ENCODE results near the gene PI4K2B. TPM values are rescaled to one million over a fixed set of nuclear protein-coding genes. Genes with fewer than 3 reads are reported as not detected.
"Not testable (repeated sequence)": the region's sequence is repeated elsewhere in the genome, so short reads cannot be mapped to it uniquely, and the experiment has no call there.

The PI4K2B gene
- total and polyA plus RNA-seq, 2 experiments from 2014 or later, result 11.8 to 44.1 TPM

- H3K79me2 ChIP-seq, result peaks cover 44% of the 10 kb centered on the region
- no peaks in the 10 kb centered on the region for H4K20me1 ChIP-seq (ENCODE audit: insufficient read depth, poor library complexity, severe bottlenecking)
- H3K4me3 ChIP-seq, result peak overlapping the region; percentile 58
- peak overlapping the region; percentile 57 for H2AFZ ChIP-seq
- TF ChIP-seq EZH2phosphoT487 (IDR thresholded peaks at IDR 0.05; ENCODE audit: low read depth, severe bottlenecking, unreplicated experiment) (no peak), CTCF (IDR thresholded peaks at IDR 0.05; ENCODE audit: poor library complexity) (peak; percentile 42)
- no peaks in the 10 kb centered on the region for H3K9me3 ChIP-seq (ENCODE audit: low read depth)
- H3K27ac ChIP-seq, result peak overlapping the region; percentile 98
- H3K36me3 ChIP-seq (replicated peaks; ENCODE audit: insufficient read depth, low read depth), result no peaks in the 10 kb centered on the region
- H3K27me3 ChIP-seq, result no peaks in the 10 kb centered on the region
- peaks cover 14% of the 10 kb centered on the region for H3K4me1 ChIP-seq (ENCODE audit: insufficient read depth)
- peak overlapping the region; percentile 78 for H3K4me2 ChIP-seq
- H3K9me2 ChIP-seq (replicated peaks; ENCODE audit: insufficient read depth), result no peaks in the 10 kb centered on the region
- 6% methylated on average over 46 of the region's 49 CpGs for WGBS (ENCODE audit: low lambda C conversion rate, missing lambda C conversion rate)
- DNase-seq (ENCODE audit: low spot score), result peak; percentile 83
Observed at GRCh38 chr4:25234390-25235370, 847 bp downstream of the PI4K2B start.

- DNase-seq (ENCODE audit: low spot score), result no peak
- peak overlapping the region; percentile 57 for H2AFZ ChIP-seq
- no peaks in the 10 kb centered on the region for H3K9me2 ChIP-seq (replicated peaks; ENCODE audit: insufficient read depth)
- H3K4me2 ChIP-seq, result peak overlapping the region; percentile 78
- no peaks in the 10 kb centered on the region for H3K27me3 ChIP-seq
- no peaks in the 10 kb centered on the region for H4K20me1 ChIP-seq (ENCODE audit: insufficient read depth, poor library complexity, severe bottlenecking)
- H3K27ac ChIP-seq, result peak overlapping the region; percentile 98
- H3K36me3 ChIP-seq (replicated peaks; ENCODE audit: insufficient read depth, low read depth), result no peaks in the 10 kb centered on the region
- no peaks in the 10 kb centered on the region for H3K9me3 ChIP-seq (ENCODE audit: low read depth)
- H3K4me1 ChIP-seq (ENCODE audit: insufficient read depth), result peaks cover 14% of the 10 kb centered on the region
- TF ChIP-seq EZH2phosphoT487 (IDR thresholded peaks at IDR 0.05; ENCODE audit: low read depth, severe bottlenecking, unreplicated experiment) (no peak), CTCF (IDR thresholded peaks at IDR 0.05; ENCODE audit: poor library complexity) (no peak), EZH2 (IDR thresholded peaks at IDR 0.05; ENCODE audit: borderline replicate concordance) (no peak)
- 23% methylated on average over 6 of the region's 6 CpGs for WGBS (ENCODE audit: low lambda C conversion rate, missing lambda C conversion rate)
- H3K4me3 ChIP-seq, result peak overlapping the region; percentile 58
- H3K79me2 ChIP-seq, result peaks cover 51% of the 10 kb centered on the region
Observed at GRCh38 chr4:25235401-25235800, 1.6 kb downstream of the PI4K2B start.

GRCh38 chr4:25236030-25236429 is 2.2 kb downstream of the PI4K2B start:
- not testable (repeated sequence) for H2AFZ ChIP-seq; H3K9me3 ChIP-seq (ENCODE audit: low read depth); H3K9me2 ChIP-seq (replicated peaks; ENCODE audit: insufficient read depth); H3K27ac ChIP-seq; H4K20me1 ChIP-seq (ENCODE audit: insufficient read depth, poor library complexity, severe bottlenecking); H3K36me3 ChIP-seq (replicated peaks; ENCODE audit: insufficient read depth, low read depth); H3K4me3 ChIP-seq; H3K27me3 ChIP-seq; DNase-seq (ENCODE audit: low spot score)
- peaks cover 14% of the 10 kb centered on the region for H3K4me1 ChIP-seq (ENCODE audit: insufficient read depth)
- H3K79me2 ChIP-seq, result peaks cover 57% of the 10 kb centered on the region
- WGBS (ENCODE audit: low lambda C conversion rate, missing lambda C conversion rate), result 100% methylated on average over 2 of the region's 2 CpGs
- H3K4me2 ChIP-seq, result peak overlapping the region; percentile 78

- no peak overlapping the region for H3K27ac ChIP-seq
- no peaks in the 10 kb centered on the region for H4K20me1 ChIP-seq (ENCODE audit: insufficient read depth, poor library complexity, severe bottlenecking)
- H3K9me2 ChIP-seq (replicated peaks; ENCODE audit: insufficient read depth), result no peaks in the 10 kb centered on the region
- TF ChIP-seq EZH2phosphoT487 (IDR thresholded peaks at IDR 0.05; ENCODE audit: low read depth, severe bottlenecking, unreplicated experiment) (no peak), CTCF (IDR thresholded peaks at IDR 0.05; ENCODE audit: poor library complexity) (no peak), EZH2 (IDR thresholded peaks at IDR 0.05; ENCODE audit: borderline replicate concordance) (no peak)
- H2AFZ ChIP-seq, result no peak overlapping the region
- DNase-seq (ENCODE audit: low spot score), result no peak
- H3K36me3 ChIP-seq (replicated peaks; ENCODE audit: insufficient read depth, low read depth), result no peaks in the 10 kb centered on the region
- H3K4me3 ChIP-seq, result no peak overlapping the region
- peaks cover 66% of the 10 kb centered on the region for H3K79me2 ChIP-seq
- H3K4me2 ChIP-seq, result peak overlapping the region; percentile 78
- no peaks in the 10 kb centered on the region for H3K9me3 ChIP-seq (ENCODE audit: low read depth)
- H3K4me1 ChIP-seq (ENCODE audit: insufficient read depth), result peaks cover 14% of the 10 kb centered on the region
- 79% methylated on average over 2 of the region's 2 CpGs for whole genome bisulfite sequencing (ENCODE audit: low lambda C conversion rate, missing lambda C conversion rate)
- H3K27me3 ChIP-seq, result no peaks in the 10 kb centered on the region
Observed at GRCh38 chr4:25236971-25237370, 3.1 kb downstream of the PI4K2B start.
